ENCODE data around the gene SULT4A1.

SULT4A1 gene

DNA sequence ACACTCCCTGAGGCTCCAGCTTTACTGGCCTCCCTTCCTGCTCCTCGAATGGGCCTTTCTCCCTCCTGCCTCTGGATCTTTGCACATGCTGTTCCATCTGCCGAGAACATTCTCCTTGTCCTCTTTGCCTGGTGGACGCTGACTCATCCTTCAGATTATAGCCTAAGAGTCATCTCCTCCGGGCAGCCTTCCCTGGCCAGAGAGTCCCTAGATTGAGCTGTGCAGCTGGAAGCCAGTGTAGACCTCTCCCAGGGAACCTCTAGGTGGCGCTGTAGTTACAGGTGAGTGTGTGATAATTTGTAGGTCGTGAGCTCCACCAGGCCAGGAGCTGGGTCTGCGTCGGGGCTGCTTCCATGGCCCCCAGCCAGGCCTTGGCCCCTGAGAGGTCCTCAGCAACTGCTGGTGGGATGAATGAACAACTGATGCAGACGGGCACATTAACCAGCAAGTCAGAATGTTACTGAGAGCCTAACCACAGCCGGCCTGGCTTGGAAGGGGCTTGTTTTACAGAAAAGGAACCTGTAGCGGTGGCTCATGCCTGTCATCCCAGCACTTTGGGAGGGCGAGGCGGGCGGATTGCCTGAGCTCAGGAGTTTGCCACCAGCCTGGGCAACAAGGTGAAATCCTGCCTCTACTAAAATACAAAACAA, 20.8 kb upstream of the SULT4A1 start:
- TF ChIP-seq, protein P1, sequence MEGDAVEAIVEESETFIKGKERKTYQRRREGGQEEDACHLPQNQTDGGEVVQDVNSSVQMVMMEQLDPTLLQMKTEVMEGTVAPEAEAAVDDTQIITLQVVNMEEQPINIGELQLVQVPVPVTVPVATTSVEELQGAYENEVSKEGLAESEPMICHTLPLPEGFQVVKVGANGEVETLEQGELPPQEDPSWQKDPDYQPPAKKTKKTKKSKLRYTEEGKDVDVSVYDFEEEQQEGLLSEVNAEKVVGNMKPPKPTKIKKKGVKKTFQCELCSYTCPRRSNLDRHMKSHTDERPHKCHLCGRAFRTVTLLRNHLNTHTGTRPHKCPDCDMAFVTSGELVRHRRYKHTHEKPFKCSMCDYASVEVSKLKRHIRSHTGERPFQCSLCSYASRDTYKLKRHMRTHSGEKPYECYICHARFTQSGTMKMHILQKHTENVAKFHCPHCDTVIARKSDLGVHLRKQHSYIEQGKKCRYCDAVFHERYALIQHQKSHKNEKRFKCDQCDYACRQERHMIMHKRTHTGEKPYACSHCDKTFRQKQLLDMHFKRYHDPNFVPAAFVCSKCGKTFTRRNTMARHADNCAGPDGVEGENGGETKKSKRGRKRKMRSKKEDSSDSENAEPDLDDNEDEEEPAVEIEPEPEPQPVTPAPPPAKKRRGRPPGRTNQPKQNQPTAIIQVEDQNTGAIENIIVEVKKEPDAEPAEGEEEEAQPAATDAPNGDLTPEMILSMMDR (conservative IDR thresholded peaks at IDR 0.05; ENCODE audit: low read depth, low read length): peak; percentile 82
- peak; percentile 82 for DNase-seq (ENCODE audit: low read depth)
- no peak overlapping the region for H3K4me3 ChIP-seq (ENCODE audit: low read depth, low read length)

DNA sequence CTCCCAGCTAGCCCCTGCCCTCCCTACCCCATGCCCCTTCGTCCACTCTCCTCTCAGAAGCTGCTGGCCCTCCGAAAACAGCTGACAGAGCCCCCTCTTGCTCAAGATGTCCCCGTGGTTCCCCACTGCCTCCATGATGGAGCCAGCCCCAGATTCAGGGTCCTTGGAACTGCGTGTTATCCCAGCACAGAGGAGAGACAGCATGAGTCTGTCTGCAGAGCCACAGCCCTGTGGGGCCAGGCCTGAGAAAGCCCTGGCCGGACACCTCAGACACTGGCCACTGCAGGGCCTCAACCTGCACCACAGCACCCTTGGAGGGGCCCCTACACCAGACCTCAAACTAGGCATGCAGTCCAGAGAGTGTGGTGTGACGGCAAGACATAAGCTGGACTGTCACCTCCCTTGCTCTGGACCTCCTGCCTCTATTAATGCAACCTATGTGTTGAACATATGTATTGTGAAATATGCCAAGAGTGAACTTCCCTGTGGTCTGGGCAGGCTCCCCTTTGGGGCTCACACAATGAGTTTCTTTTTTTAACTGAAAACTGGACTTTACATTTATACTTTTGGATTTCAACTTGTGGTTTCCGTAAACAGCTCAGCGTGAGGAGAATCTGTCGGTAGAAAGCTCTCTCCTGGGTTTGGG, 19.9 kb upstream of the SULT4A1 start:
- DNase-seq (ENCODE audit: low read depth): no peak
- TF ChIP-seq, protein P1 (conservative IDR thresholded peaks at IDR 0.05; ENCODE audit: low read depth, low read length): no peak
- H3K4me3 ChIP-seq (ENCODE audit: low read depth, low read length): no peak overlapping the region

DNA sequence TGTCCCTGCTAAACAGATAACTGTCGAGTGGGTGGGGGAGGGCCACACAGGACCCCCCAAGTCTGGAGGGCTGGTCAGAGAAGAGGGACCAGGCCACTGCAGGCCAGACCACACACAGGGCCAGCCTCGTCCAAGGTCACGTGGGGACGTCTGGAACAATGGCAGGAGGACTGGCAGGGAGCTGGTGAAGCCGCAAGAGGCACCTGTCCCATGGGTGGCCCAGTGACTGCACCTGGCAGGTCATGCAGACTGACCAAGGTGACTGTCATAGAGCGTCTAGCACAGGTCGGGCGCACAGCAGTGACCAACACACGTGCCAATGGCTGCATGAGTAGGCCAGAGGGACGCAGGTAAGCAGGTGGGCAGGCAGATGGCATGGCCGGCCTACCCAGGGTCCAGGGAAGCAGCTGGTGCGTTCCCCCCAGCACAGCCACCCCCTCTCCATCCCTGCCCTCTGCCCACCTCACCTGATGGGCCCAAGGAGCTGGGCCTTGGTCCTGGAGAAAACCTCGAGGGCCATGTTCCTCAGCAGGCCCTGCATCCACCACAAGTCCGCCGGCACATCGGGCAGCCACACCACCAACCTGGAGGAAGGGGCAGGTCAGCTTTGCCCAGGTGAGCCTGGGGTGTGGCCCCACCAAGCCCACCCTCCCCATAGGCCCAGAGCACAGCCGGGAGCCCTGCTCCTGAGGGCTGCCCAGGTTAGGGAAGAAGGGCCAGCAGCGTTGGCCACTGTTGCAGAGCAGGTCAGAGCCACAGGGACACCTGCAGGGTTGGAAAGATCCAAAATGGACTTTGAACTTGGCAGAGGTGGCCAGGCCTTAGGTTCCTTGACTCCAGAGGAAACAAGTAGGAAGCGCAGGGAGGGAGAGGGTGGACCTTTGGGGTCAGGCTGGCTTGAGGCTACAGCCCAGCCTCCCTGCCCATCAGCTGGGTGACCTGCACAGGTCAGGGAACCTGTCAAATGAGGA, 19.1 kb upstream of the SULT4A1 start:
- no peak overlapping the region for H3K4me3 ChIP-seq (ENCODE audit: low read depth, low read length)
- TF ChIP-seq, protein P1 (conservative IDR thresholded peaks at IDR 0.05; ENCODE audit: low read depth, low read length): no peak
- no peak for DNase-seq (ENCODE audit: low read depth)

DNA sequence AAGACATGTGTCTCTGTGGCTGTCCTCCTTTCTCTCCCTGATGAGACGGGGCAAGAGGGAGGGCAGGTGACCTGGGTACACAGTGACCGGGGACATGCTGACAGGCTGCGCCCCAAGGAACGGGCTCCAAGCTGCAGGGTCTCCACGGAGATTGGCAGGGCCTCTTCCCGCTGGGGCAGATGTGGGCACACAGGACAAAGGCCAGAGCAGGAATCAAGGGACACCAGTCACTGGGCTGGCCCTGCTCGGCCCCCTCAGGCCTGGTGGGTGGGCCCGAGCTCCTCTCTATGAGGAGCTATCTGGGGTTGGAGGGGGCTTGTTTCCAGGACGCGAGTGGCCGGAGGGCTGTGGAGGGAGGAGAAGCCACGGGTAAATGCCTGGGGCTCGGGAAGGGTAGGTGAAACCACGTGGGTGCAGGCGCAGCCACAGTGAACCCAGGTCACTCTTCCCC, 18.3 kb upstream of the SULT4A1 start:
- no peak overlapping the region for H3K4me3 ChIP-seq (ENCODE audit: low read depth, low read length)
- TF ChIP-seq, protein P1 (conservative IDR thresholded peaks at IDR 0.05; ENCODE audit: low read depth, low read length): no peak
- DNase-seq (ENCODE audit: low read depth): no peak

DNA sequence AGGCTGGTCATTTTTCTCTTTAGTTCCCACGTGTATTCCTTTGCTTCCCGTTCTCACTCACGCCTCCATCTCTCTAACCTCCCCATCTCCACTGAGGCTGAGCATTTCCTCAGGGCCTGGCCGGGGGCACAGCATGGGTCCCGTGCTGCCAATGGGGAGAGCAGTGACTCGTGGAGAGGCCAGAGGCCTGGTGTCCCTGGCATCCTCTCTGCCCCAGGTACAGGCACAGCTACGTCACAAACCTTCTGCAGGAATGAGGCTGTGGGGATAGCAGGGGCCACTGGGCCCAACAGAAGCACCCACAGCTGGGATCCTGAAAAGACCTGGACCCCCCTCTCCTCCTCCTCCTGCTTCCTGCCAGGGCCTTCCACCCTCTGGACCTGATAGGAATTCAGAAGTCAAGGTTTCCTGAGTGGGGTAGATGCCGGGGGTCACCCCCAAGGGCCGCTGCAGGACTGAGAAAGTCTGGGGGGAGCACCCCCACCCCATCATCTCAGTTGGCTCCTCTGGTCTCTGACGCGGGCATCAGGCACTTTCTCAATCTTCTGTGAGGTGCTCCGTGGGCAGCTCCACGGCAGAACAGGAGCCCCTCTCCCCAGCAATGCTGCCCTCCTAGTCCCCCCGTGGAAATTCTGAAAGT, 17.7 kb upstream of the SULT4A1 start:
- DNase-seq (ENCODE audit: low read depth): no peak
- TF ChIP-seq, protein P1 (conservative IDR thresholded peaks at IDR 0.05; ENCODE audit: low read depth, low read length): no peak
- H3K4me3 ChIP-seq (ENCODE audit: low read depth, low read length): no peak overlapping the region

DNA sequence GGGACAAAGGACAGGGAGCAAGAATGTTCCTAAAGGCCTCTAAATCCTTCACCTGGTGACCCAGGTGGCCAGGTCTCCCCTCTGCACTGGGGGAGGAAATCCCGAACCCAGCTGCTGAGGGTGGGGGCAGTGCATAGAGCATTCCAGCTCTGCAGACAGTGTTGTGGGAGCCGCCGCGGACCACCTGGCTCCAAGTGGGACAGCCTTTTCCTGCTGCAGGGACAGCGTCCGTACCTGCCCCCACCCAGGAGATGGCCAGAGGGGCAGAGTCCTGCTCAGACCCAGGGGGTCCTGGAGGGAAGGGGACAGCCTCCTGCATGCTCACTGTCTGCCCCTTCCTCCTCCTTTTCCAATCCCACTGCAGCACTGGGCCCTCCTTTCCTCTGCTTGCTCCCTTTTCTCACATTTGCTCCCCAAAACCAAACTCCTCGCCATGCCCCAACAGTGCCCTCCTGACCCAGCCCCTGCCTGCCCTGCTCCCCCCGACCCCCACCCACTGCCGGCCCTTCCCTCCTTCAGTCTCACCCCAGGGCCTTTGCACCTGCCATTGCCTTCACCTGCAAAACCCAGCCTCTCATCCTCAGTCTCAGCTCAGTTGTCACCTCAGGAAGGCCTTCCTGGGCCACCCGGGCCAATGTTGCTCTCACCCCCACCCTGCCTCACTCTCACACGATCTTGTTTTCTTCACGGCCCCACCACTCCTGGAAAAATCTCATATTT, 16.7 kb upstream of the SULT4A1 start:
- H3K4me3 ChIP-seq (ENCODE audit: low read depth, low read length): no peak overlapping the region
- no peak for DNase-seq (ENCODE audit: low read depth)
- TF ChIP-seq, protein P1 (conservative IDR thresholded peaks at IDR 0.05; ENCODE audit: low read depth, low read length): no peak

All from choroid plexus epithelial cell (primary cell).